BLaER1 treated with 17β-estradiol and CSF1 and Interleukin-3, amounts not matched to agents 10 nM and 100 nM (cell line): ENCODE data around the gene TECTA.

ENCODE experiments used
- H3K27ac ChIP-seq, 11 experiments: shearing (Covaris generic); formaldehyde crosslinking; 2 replicates each; pipeline ENCODE4 v1.8.1; 2022
- H3K27me3 ChIP-seq, 11 experiments: shearing (Covaris generic); formaldehyde crosslinking; 2 replicates each; pipeline ENCODE4 v1.8.1; 2022
- H3K36me3 ChIP-seq, 11 experiments: shearing (Covaris generic); formaldehyde crosslinking; 2 replicates each; pipeline ENCODE4 v1.8.1; 2022
- H3K4me1 ChIP-seq, 10 experiments: shearing (Covaris generic); formaldehyde crosslinking; 2 replicates each; pipeline ENCODE4 v1.8.1; 2022
- H3K4me2 ChIP-seq, 11 experiments: shearing (Covaris generic); formaldehyde crosslinking; 2 replicates each; pipeline ENCODE4 v1.8.1; 2022
- H3K4me3 ChIP-seq, 10 experiments: shearing (Covaris generic); formaldehyde crosslinking; 2 replicates each; pipeline ENCODE4 v1.8.1; 2022
- H3K9ac ChIP-seq, 11 experiments: shearing (Covaris generic); formaldehyde crosslinking; 2 replicates each; pipeline ENCODE4 v1.8.1; 2022
- H3K9me3 ChIP-seq, 11 experiments: shearing (Covaris generic); formaldehyde crosslinking; replicated peaks in 1 of 11; 2 replicates each; pipeline ENCODE4 v1.8.1; 2022
- H4K20me1 ChIP-seq, 11 experiments: shearing (Covaris generic); formaldehyde crosslinking; 2 replicates each; pipeline ENCODE4 v1.8.1; 2022
- Cebpa-rat ChIP-seq, 11 experiments: shearing (Covaris generic); IDR thresholded peaks; 2 replicates each; pipeline ENCODE4 v1.8.1; 2022

Gene TECTA

DNA sequence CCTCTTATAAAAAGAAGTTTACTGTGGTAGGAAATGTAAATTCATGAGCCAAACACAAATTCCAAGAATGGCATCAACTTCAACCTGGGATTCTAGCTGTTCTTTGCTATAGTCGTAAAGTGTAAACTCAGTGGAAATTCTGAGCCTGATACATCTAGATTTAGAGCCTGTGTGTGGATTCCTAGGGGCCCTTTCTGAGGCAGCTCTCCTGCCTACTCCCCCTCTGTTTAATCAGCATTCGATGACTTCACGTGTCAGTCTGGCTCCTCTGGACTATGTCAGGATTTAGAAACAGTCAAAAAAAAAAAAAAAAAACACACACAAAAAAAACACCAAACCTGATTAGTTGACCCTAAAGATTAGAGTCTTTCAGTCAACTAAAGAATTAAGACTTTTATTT is 98.5 kb downstream of the TECTA start:
- Histone ChIP-seq H3K4me1 (peaks cover 0 to 14% (median 7%) of the 10 kb centered on the region in 10 experiments; a peak in 13 of 20 replicates), H3K9me3 (peaks cover 0 to 3% (median 0%) of the 10 kb centered on the region in 11 experiments; a peak in 1 of 22 replicates), H3K36me3 (no peaks in the 10 kb centered on the region), H3K4me2 (no peak overlapping the region), H3K9ac (no peak overlapping the region), H3K4me3 (no peak overlapping the region), H4K20me1 (no peaks in the 10 kb centered on the region), H3K27ac (no peak overlapping the region), H3K27me3 (no peaks in the 10 kb centered on the region)
- no peak for TF ChIP-seq Cebpa-rat (IDR thresholded peaks at IDR 0.05)

DNA sequence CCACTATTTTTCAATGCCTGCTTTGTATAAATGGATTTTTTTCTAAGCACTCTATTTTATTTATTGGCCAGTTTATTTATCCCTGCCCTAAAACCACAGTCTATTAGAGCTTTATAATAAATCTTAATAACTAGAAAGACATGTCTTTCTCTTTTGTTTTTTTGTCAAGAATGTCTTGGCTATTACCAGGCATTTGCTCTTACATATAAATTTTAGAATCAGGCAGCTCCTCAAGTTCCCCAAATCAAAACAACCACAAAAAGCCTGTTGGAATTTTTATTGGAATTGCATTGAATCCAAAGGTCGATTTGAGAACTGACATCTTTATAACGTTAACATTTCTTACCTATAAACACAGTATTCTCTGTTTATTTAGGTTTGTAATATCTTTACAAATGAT is 105.8 kb downstream of the TECTA start:
- H3K27me3 ChIP-seq, result no peaks in the 10 kb centered on the region
- H3K9ac ChIP-seq, result no peak overlapping the region
- H3K4me1 ChIP-seq, result no peaks in the 10 kb centered on the region
- no peaks in the 10 kb centered on the region for H3K9me3 ChIP-seq
- no peaks in the 10 kb centered on the region for H4K20me1 ChIP-seq
- no peak overlapping the region for H3K4me3 ChIP-seq
- no peak for TF ChIP-seq Cebpa-rat (IDR thresholded peaks at IDR 0.05)
- H3K36me3 ChIP-seq, result no peaks in the 10 kb centered on the region
- no peak overlapping the region for H3K4me2 ChIP-seq
- no peak overlapping the region for H3K27ac ChIP-seq

DNA sequence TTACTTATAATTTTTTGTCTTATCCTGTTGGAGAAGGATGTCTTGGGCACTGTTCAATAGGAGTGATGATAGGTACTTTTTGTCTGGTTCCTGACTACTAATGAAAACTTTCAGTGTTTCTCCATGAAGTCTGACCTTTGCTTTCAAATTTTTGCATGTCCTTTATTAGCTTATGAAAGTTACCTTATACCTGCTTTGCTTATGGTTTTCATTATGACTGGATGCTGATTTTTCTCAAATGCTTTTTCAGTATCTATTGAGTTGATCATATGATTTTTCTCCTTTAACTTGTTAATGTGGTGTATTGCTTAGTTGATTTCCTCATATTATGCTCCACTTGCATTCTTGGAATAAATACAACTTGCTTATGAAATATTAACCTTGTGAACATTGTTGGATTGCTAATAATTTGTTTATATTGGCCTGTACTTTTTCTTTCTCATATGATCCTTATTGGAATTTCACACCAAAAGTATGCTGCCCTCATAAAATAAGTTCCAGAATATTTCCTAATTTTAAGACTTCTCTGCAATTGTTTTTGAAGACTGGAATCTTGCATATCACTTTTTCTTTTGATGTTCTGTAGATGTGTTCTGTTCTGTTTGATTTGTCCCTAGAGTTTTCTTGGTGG is 106.6 kb downstream of the TECTA start:
- Histone ChIP-seq H3K27ac (no peak overlapping the region), H3K36me3 (no peaks in the 10 kb centered on the region), H3K4me1 (peaks cover 0 to 4% (median 0%) of the 10 kb centered on the region in 10 experiments; a peak in 2 of 20 replicates), H3K4me3 (no peak overlapping the region), H3K9me3 (no peaks in the 10 kb centered on the region), H3K27me3 (no peaks in the 10 kb centered on the region), H4K20me1 (no peaks in the 10 kb centered on the region), H3K4me2 (no peak overlapping the region), H3K9ac (no peak overlapping the region)
- no peak for TF ChIP-seq Cebpa-rat (IDR thresholded peaks at IDR 0.05)

DNA sequence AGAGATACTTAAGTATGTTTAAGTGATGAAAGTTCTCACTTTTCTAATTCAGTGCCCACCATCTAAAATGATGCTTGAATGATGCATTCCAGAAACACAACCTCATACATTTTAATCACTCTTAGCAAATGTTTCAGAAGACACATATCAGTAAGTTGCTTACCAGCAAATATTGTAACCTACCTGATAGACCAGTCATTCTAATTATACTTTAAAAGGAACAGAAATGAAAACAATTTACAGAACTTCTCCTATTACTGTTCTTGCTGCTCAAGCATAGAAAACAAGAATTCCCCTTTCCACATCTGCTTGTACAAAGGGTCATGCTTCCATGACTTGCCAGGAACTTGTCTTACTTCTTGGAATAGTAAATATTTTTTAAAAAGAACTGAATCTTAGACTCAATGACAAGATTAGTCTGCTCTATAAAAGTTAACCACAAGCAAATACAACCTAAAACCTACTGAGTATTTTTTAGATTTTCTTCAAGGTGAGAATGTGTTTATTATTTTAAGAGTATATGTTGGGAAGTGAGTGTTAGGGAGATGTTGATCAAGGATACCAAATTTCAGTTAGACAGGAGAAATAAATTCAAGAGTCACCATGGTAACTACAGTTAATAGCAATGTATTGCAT is 109.5 kb downstream of the TECTA start:
- Histone ChIP-seq H3K27me3 (no peaks in the 10 kb centered on the region), H3K4me1 (peaks cover 0 to 5% (median 0%) of the 10 kb centered on the region in 10 experiments; a peak in 2 of 20 replicates), H3K36me3 (no peaks in the 10 kb centered on the region), H4K20me1 (no peaks in the 10 kb centered on the region), H3K27ac (no peak overlapping the region), H3K4me3 (no peak overlapping the region), H3K4me2 (no peak overlapping the region), H3K9ac (no peak overlapping the region), H3K9me3 (no peaks in the 10 kb centered on the region)
- no peak for TF ChIP-seq Cebpa-rat (IDR thresholded peaks at IDR 0.05)

DNA sequence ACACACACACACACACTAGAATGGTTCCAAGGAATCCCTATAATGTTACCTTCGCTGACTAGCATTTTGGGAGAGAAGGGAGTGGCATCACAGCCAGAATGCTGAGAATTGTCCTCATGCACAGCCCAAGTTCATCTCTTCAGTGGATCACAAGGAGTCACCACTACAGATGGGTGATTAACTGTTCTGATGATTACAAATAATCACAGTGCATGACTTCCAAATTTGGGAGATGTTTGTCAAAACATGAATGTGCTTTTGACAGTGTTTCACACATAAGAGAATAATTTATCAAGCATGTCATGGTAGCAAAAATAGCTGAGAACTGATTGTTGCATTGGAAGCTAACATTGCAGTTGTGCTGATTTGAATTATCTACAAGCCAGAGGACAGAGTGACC is 110.6 kb downstream of the TECTA start:
- Histone ChIP-seq H3K36me3 (no peaks in the 10 kb centered on the region), H3K9ac (no peak overlapping the region), H4K20me1 (no peaks in the 10 kb centered on the region), H3K4me1 (peaks cover 0 to 5% (median 0%) of the 10 kb centered on the region in 10 experiments; a peak in 2 of 20 replicates), H3K27ac (no peak overlapping the region), H3K27me3 (no peaks in the 10 kb centered on the region), H3K9me3 (no peaks in the 10 kb centered on the region), H3K4me3 (no peak overlapping the region), H3K4me2 (no peak overlapping the region)
- no peak for TF ChIP-seq Cebpa-rat (IDR thresholded peaks at IDR 0.05)

DNA sequence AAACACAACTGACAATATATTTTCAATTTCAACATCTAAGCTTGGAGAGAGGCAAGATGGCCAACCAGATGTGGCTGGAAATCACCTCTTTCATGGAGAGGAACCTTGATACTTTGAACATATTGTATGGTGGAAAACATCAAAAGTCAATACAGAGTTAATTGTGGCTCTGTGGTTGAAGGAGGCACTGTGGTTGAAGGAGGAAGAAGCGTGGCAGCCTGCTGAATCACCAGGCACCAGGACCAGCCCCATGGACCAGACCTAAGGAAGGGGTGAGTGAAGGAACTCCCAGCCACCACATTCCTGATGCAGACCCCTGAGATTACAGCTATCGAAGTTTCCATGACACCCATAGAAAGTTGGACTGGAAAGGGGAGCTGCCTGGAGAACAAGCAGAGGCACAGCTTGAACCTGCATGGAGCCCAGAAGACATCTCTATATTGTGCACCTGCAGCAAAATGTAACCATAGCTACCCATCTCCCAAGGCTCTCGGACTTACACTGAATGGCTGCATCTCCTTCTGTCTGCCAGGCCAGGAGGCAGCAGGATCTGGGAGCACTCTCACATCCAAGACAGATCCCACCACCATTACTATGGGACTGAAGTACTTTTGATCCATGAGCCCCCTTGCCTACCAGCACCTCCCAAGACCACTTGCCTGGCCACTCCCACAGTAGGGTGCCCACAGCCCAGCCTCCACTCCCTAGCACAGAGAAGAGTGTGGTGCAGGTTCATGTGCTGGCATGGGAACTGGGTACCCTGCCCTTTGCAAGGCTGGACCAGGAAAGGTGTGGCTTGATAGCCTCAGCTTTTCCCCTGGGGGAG is 111.7 kb downstream of the TECTA start:
- TF ChIP-seq Cebpa-rat (IDR thresholded peaks at IDR 0.05), result no peak
- Histone ChIP-seq H3K4me1 (peaks cover 0 to 5% (median 0%) of the 10 kb centered on the region in 10 experiments; a peak in 2 of 20 replicates), H3K36me3 (no peaks in the 10 kb centered on the region), H3K9ac (no peak overlapping the region), H3K27ac (no peak overlapping the region), H4K20me1 (no peaks in the 10 kb centered on the region), H3K27me3 (no peaks in the 10 kb centered on the region), H3K4me2 (peak overlapping the region in 1 of 11 experiments; percentile 36; a peak in 1 of 22 replicates), H3K4me3 (no peak overlapping the region), H3K9me3 (no peaks in the 10 kb centered on the region)

- H3K4me2 ChIP-seq, result no peak overlapping the region
- no peaks in the 10 kb centered on the region for H3K36me3 ChIP-seq
- H3K9me3 ChIP-seq, result no peaks in the 10 kb centered on the region
- no peak overlapping the region for H3K4me3 ChIP-seq
- no peaks in the 10 kb centered on the region for H3K27me3 ChIP-seq
- TF ChIP-seq Cebpa-rat (IDR thresholded peaks at IDR 0.05), result no peak
- H3K4me1 ChIP-seq, result peaks cover 0 to 5% (median 0%) of the 10 kb centered on the region in 10 experiments; a peak in 2 of 20 replicates
- no peaks in the 10 kb centered on the region for H4K20me1 ChIP-seq
- no peak overlapping the region for H3K27ac ChIP-seq
- no peak overlapping the region for H3K9ac ChIP-seq
These were observed 112.4 kb downstream of the TECTA start for GRCh38 chr11:121213362-121213893.

GRCh38 chr11:121214861-121215260 is 113.8 kb downstream of the TECTA start:
- H3K4me2 ChIP-seq, result no peak overlapping the region
- H3K27me3 ChIP-seq, result no peaks in the 10 kb centered on the region
- TF ChIP-seq Cebpa-rat (IDR thresholded peaks at IDR 0.05), result no peak
- no peaks in the 10 kb centered on the region for H3K36me3 ChIP-seq
- H3K4me1 ChIP-seq, result peaks cover 0 to 5% (median 0%) of the 10 kb centered on the region in 10 experiments; a peak in 2 of 20 replicates
- no peaks in the 10 kb centered on the region for H3K9me3 ChIP-seq
- no peak overlapping the region for H3K27ac ChIP-seq
- H4K20me1 ChIP-seq, result no peaks in the 10 kb centered on the region
- no peak overlapping the region for H3K4me3 ChIP-seq
- no peak overlapping the region for H3K9ac ChIP-seq

DNA sequence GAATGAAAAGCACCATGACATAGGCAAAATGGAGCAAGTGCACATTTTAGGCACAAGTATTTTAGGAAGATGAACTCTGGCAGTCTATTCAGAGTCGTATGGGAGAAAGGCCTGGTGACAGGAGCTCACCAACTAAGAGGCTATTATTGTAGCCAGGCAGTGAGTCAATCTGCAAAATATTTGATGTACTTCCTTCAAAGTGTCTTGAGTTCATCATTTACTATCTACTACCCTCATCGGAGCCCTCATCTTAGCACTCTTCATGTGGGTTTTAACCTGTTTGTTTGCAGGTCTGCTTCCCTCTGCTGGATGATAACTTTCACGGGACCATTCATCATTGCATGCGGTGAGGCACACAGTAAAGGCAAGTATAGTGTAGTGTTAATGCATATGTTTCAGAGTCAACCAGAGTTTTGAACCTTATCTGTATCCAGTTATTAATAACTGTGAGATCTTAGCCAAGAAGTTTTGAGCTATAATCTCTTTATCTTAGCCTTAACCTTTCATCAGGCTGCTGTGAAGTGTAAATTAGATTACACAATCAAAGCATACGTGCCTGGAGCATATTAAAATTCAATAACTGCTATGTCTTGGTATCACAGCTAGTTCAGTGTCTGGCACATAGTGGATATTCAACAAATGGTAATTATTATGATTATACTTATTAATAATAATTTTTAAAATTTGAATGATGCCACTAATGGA is 120.6 kb downstream of the TECTA start:
- H3K4me1 ChIP-seq, result no peaks in the 10 kb centered on the region
- H3K9ac ChIP-seq, result no peak overlapping the region
- no peak overlapping the region for H3K4me3 ChIP-seq
- H3K36me3 ChIP-seq, result no peaks in the 10 kb centered on the region
- H3K27ac ChIP-seq, result no peak overlapping the region
- H3K4me2 ChIP-seq, result no peak overlapping the region
- no peaks in the 10 kb centered on the region for H3K27me3 ChIP-seq
- H3K9me3 ChIP-seq, result peaks cover 0 to 15% (median 3%) of the 10 kb centered on the region in 11 experiments; a peak in 6 of 22 replicates
- H4K20me1 ChIP-seq, result no peaks in the 10 kb centered on the region
- TF ChIP-seq Cebpa-rat (IDR thresholded peaks at IDR 0.05), result no peak
